ENCODE measurements around the gene RNF180.
A peak's percentile ranks its signal among the peaks of the same experiment; 100 is the strongest.

Gene RNF180, protein sequence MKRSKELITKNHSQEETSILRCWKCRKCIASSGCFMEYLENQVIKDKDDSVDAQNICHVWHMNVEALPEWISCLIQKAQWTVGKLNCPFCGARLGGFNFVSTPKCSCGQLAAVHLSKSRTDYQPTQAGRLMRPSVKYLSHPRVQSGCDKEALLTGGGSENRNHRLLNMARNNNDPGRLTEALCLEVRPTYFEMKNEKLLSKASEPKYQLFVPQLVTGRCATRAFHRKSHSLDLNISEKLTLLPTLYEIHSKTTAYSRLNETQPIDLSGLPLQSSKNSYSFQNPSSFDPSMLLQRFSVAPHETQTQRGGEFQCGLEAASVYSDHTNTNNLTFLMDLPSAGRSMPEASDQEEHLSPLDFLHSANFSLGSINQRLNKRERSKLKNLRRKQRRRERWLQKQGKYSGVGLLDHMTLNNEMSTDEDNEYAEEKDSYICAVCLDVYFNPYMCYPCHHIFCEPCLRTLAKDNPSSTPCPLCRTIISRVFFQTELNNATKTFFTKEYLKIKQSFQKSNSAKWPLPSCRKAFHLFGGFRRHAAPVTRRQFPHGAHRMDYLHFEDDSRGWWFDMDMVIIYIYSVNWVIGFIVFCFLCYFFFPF

DNA sequence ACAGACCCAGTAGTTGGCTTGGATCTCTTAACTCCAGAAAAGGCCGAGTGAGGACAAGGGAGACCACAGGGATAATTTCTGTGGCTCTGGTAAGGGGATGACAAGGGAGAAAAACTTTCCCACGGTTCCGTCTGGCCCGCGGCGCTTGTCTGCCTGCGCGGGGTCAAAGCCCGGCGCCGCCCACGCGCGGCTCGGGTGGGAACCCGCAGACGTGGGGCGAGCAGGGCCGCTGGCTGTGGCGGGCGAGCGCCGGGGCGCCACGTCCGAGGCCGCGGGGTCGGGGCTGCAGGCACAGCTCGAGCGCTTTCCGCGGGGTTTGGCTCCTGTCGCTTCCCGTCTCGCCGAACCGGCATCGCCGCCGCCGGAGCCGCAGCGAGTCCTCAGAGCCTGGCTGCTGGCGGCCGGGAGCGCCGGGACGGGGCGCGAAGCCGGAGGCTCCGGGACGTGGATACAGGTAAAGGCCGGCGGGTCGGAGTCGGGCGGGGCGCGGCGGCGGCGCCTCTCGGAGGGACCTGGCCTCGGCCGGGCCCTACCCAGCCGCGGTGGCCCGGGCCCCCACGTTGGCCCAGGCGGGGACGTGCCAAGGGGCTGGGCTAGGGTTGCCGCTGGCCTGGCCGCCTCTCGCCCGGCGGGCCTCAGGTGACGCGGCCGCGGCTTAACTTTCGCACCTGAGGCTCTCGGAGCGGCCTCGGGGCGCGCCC lies at the start of gene RNF180:
RNF180 (plus strand) TSS at position 344 of the 701 bp plus-strand sequence. CDS start 34,965 bp downstream, outside the sequence.
- DNase-seq, result no peak

DNA sequence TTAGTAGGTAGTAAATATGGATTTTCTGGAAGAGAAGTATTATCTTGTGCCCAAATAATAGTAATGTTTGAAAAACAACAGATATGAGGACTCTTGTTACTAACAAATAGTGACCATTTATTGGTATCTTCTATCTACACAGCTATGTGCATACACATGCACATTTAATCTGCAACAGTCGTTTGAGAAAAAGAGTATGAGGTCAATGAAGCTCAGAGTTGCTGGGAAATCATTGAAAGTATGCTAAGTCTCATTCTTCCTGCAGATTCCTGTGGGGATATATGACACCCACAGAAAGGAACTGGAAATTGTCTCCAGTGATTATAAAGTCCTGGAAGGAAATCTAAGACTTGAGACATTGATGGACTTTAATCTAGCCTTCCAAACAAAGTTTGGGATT lies 40.1 kb upstream of the RNF180 start:
- no peak for DNase-seq

GRCh38 chr5:64126202-64126741 lies 39.4 kb upstream of the RNF180 start:
- DNase-seq, result no peak

DNA sequence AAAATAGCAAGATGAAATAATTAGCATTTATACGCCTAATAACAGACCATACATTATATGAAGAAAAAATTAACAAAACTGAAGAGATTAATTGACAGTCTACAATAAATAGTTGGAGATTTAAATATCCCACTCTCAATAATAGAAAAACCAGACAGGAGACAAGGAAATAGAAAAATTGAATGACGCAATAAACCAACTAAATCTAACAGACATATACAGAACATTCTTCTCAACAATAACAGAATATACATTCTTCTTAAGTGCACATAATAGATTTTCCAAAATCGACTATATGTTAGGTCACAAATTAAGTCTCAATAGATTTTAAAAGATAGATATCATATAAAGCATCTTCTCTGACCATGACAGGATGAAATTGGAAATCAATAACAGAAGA lies 25.6 kb upstream of the RNF180 start:
- DNase-seq, result no peak

DNA sequence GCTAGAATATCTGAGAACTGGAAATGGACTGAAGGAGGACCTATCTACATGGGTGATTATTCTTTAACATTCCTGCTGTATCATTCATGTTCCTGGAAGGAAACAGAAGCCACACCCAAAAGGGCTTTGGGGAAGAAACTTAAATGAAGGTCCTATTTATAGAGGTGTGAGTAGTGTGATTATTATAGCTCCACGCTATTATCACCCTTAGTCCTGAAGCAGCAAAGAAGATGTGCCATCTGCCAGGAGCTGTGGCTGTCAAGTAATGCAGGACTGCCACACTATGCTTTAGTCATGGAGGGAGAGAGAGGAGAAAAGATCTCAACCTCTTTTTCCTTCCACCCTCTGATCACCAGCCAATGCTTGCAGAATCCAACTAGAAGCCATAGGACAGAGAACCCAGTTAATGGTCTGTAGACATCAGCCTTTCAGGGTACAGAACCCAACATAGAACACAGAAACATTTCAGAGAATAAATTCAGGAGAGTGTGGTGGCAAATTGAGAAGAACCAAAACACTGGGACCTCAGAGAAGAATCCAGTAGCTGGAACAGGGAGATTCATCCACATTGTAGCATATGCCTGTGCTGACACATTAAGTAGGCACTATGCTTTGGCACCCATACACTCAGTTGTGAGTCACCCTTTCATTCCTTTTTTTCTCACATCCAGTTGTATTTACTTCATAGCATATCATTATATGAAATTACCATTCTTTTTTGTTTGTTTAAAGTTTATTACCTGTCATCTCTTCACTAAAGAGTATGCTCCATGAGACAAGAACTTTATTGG lies 21.0 kb upstream of the RNF180 start:
- no peak for DNase-seq

DNA sequence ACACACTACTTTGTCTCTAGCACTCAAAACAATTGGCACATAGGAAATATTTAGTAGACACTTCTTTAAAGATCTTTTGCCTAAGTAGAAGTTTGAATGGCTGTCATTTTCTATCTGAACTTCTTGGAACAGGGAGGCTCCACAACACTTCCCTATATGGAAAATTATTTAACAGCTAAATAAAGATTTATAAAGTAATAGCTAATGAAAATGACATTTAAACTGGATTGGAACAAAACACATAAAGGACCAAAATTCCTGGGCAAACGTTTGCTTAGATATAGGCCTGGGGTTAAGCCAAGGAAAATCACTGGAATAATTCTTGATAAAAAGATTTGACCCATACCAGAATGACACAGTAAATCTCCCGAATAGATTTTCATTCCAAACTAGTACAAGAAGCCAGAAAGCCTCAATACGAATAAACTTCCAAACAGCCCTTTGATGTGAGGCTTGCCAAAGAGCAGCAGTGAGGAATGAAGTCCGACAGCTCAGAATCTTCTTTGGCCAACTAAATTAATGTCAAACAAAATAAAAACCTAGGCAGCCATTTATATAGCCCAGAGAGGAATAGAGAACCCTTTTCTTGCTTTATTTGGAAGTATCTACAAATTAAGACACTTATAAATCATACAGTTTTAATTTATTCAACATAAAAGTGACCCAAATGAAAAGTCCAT lies 20.3 kb upstream of the RNF180 start:
- DNase-seq, result no peak

GRCh38 chr5:64147379-64147778 lies 18.3 kb upstream of the RNF180 start:
- DNase-seq, result no peak

DNA sequence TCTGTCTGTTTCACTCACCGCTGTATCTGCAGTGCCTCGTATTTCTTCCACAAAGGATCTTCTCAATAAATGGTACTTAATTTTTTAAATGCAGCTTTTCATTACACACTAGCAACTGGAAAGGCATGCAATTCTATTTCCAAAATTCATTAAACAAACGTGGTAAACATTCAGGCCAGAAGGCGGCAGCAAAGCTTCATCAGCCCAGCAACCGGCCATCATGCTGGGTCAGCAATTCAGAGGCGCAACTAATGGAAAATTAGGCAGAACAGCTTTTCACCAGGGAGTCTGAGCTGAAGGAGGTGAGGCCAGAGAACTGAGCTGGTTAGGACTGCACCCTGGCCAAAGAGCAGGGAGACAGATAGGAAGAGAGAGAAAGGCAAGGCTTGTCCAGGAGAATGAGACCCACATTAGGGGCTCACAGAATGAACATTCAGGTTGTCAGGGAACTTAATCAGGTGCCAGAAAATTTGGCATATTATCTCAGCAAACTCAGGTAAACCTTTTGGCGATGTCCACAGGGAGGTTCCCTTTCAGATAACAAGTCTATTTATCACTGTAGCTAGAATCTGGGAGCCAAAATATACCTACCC lies 17.7 kb upstream of the RNF180 start:
- peak; percentile 11 for DNase-seq

DNA sequence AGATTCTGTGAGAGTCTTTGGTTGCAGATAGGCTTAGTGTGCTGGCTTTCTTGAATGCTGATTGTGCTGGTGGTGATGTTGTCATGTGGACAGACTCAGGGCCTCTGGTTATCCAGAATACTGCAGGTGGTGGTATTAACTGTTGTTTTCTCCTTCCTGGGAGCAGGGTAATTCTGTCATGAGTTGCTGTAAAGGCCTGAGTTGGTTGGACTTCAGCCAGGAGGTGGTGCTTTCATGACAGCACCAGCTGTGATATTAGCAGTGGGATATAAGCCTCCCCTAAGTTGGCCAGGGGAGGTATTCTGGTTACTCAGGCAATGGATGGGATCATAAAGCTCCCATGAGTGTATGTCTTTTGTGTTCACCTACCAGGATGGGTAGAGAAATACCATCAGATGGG lies 16.4 kb upstream of the RNF180 start:
- no peak for DNase-seq

GRCh38 chr5:64149857-64150521 lies 15.7 kb upstream of the RNF180 start:
- DNase-seq, result no peak

GRCh38 chr5:64156261-64156660 lies 9.4 kb upstream of the RNF180 start:
- DNase-seq, result no peak

DNA sequence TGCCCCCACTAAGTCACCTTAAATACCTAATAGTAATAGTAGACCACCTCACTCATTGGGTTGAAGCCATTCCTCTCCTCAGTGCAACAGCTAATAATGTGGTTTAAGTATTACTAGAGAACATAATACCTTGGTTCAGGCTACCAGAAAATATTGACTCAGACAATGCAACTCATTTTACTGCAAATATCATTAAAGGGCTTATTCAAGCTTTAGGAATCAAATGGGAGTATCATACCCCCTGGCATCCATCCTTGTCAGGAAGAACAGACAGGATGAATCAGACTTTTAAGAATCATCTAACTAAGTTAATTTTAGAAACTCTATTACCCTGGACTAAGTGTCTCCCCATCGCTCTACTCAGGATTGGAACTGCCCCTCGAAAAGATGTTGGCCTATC lies 6.8 kb upstream of the RNF180 start:
- no peak for DNase-seq

- DNase-seq, result no peak
Measured at GRCh38 chr5:64160201-64160600, 5.4 kb upstream of the RNF180 start.

GRCh38 chr5:64161420-64161819 lies 4.2 kb upstream of the RNF180 start:
- DNase-seq, result no peak

DNA sequence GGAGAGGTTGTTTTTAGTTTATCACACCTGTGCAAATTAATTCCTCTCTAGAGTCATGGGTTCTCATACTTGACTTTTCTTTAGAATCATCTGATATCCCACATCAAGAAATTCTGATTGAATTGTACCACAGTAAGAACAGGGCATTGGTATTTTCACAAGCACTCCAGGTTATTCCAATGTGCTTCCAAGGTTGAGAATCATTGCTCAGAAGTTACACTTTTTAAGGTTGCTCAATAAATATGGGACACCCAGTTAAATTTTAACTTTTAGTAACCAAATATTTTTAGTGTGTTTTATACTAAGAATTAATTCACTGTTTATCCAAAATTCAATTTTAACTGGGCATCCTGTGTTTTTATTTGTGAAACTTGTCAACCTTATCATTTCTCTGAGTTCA lies 2.5 kb upstream of the RNF180 start:
- DNase-seq, result no peak

DNA sequence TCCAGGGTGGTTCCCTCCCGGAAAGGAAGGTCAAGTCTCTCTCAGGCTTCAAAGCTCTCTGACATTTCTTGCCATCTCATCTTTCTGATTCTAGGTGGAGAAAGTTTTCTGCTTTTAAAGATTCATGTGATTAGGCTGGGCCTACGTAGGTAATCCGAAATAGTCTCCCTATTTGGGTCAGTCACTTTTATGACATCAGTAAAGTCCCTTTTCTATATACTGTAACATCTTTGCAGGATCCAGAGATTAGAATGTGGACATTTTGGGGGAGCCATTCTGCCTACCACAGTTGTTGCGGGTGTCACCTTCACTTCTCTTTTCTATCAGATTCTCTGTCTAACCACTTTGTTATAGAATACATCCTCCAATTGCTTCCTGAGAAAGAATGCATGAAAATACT lies 1.9 kb upstream of the RNF180 start:
- no peak for DNase-seq

DNA sequence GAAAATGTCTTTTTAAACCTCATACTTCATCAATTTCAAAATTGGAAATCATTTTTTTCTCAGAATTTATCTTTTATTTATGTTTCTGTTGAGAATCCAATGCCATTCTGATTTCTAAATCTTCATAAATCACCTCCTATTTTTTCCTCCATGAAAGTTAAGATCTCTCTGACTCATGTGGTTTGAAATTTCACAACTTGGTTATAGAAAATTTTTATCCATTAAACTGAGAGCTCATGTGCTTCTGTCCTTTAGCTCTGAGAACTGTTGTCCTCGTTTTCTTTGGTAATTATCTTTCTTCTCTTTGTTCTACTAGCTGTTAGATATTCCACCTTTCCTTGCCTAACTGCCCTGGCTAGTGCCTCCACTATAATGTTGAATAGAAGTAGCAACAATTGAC lies 1.5 kb upstream of the RNF180 start:
- DNase-seq, result no peak

DNA sequence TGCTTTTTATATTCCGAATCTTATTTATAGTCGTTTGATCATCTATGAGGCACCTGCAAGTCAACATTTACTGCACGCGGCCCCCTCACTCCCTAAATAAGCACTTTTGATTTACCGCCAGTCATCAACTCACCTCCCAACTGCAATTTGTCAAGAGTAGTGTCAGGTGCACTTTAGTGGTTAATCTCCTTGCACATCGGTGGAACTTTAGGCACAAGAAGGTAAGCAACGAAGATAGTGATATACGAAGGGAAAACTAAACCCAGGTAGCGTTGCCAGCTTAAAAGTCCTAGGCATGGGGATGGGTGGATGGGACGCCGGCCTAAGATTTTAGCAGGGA lies 513 bp upstream of the RNF180 start:
- no peak for DNase-seq

GRCh38 chr5:64166201-64166959 lies 737 bp downstream of the RNF180 start:
- no peak for DNase-seq

GRCh38 chr5:64176301-64176700 lies 10.7 kb downstream of the RNF180 start:
- no peak for DNase-seq
